Esophagus squamous epithelium (tissue), 4 donors: ENCODE measurements around the gene MFAP2.

ENCODE experiments used
- CTCF ChIP-seq, 6 experiments: fragments of 450-650 bp in 4 of 6; fragments of 200-600 bp in 2 of 6; sonication (generic) in 2 of 6; IDR thresholded peaks; one replicate each; pipeline ENCODE4 v1.5.1; 2016 to 2019; ENCODE audit warnings: antibody characterized with exemption in 6 of 6, mild to moderate bottlenecking in 4 of 6, moderate library complexity in 4 of 6
- POLR2A ChIP-seq, 4 donors: fragments of 450-650 bp; IDR thresholded peaks; one replicate each; pipeline ENCODE4 v1.6.1; 2017; ENCODE audit warnings: antibody characterized with exemption in 4 of 4, mild to moderate bottlenecking in 4 of 4, moderate library complexity in 3 of 4

GRCh38 chr1:16970132-16970910, 10.1 kb downstream of the MFAP2 start:
- no peak for TF ChIP-seq CTCF (IDR thresholded peaks at IDR 0.05)
- TF ChIP-seq POLR2A (IDR thresholded peaks at IDR 0.05), result no peak
